GM10266 (cell line): ENCODE measurements around the gene OR10G2.

ENCODE experiments used
- DNase-seq: peaks from one replicate; pipeline ENCODE4 v3.0.0; 2012; ENCODE audit errors: extremely low spot score
- CTCF ChIP-seq: IDR thresholded peaks from 2 replicates; pipeline ENCODE4 v1.5.1; 2012; ENCODE audit warnings: mild to moderate bottlenecking, low read depth; ENCODE audit not compliant: control insufficient read depth, insufficient read depth; ENCODE audit errors: missing control alignments

Gene OR10G2

GRCh38 chr14:21668377-21668776, 33.6 kb upstream of the OR10G2 start:
- DNase-seq, result no peak

GRCh38 chr14:21656980-21657379, 22.2 kb upstream of the OR10G2 start:
- no peak for DNase-seq
- TF ChIP-seq CTCF, result no peak

More at GRCh38 chr14:21668377-21668776, 33.6 kb upstream of the OR10G2 start:
- TF ChIP-seq CTCF, result no peak

GRCh38 chr14:21654215-21654614, 19.5 kb upstream of the OR10G2 start:
- DNase-seq, result no peak
- no peak for TF ChIP-seq CTCF

- DNase-seq, result no peak
- no peak for TF ChIP-seq CTCF
Observed at GRCh38 chr14:21653331-21653885, 18.7 kb upstream of the OR10G2 start, which contains the start of gene OR4E2. TSS of gene OR4E2 (plus strand) at chr14:21653835. CDS start at chr14:21665083, 11,248 bp downstream.

GRCh38 chr14:21652209-21652808, 17.6 kb upstream of the OR10G2 start:
- no peak for DNase-seq
- no peak for TF ChIP-seq CTCF

- no peak for TF ChIP-seq CTCF
Observed at GRCh38 chr14:21647380-21647779, 12.6 kb upstream of the OR10G2 start.

GRCh38 chr14:21643407-21643806, 8.7 kb upstream of the OR10G2 start:
- TF ChIP-seq CTCF, result no peak
- no peak for DNase-seq

More at GRCh38 chr14:21647380-21647779, 12.6 kb upstream of the OR10G2 start:
- no peak for DNase-seq
